Stimulated activated effector memory CD8-positive, alpha-beta T cell treated with anti-CD3 and anti-CD28 coated beads, Interleukin-12 subunit alpha, Interleukin-12 subunit beta, amount 100 ng/mL, for 72 hours (primary cell): ENCODE measurements around the gene POU3F3.
A peak's percentile ranks its signal among the peaks of the same experiment; 100 is the strongest.

Source experiments
- ATAC-seq: fragments of 150-1000 bp; cut with Tn5 transposase; 2 replicates; pipeline ENCODE4 v1.10.0; 2021
- DNase-seq, 2 donors: peaks; one replicate each; pipeline ENCODE4 v3.0.0; 2021 to 2022; ENCODE audit warnings: low spot score in 2 of 2
- H3K27ac Mint-ChIP-seq: one replicate; pipeline ENCODE4 v1.8.0; 2022; ENCODE audit warnings: mild to moderate bottlenecking, mixed read lengths
- H3K36me3 Mint-ChIP-seq: one replicate; pipeline ENCODE4 v1.8.0; 2022; ENCODE audit warnings: mild to moderate bottlenecking, mixed read lengths
- H3K4me1 Mint-ChIP-seq: one replicate; pipeline ENCODE4 v1.8.0; 2022; ENCODE audit warnings: mixed read lengths
- H3K4me3 Mint-ChIP-seq: one replicate; pipeline ENCODE4 v1.8.0; 2022; ENCODE audit warnings: mild to moderate bottlenecking, mixed read lengths
- H3K9me3 Mint-ChIP-seq: one replicate; pipeline ENCODE4 v1.8.0; 2022; ENCODE audit warnings: mixed read lengths

The POU3F3 gene

DNA sequence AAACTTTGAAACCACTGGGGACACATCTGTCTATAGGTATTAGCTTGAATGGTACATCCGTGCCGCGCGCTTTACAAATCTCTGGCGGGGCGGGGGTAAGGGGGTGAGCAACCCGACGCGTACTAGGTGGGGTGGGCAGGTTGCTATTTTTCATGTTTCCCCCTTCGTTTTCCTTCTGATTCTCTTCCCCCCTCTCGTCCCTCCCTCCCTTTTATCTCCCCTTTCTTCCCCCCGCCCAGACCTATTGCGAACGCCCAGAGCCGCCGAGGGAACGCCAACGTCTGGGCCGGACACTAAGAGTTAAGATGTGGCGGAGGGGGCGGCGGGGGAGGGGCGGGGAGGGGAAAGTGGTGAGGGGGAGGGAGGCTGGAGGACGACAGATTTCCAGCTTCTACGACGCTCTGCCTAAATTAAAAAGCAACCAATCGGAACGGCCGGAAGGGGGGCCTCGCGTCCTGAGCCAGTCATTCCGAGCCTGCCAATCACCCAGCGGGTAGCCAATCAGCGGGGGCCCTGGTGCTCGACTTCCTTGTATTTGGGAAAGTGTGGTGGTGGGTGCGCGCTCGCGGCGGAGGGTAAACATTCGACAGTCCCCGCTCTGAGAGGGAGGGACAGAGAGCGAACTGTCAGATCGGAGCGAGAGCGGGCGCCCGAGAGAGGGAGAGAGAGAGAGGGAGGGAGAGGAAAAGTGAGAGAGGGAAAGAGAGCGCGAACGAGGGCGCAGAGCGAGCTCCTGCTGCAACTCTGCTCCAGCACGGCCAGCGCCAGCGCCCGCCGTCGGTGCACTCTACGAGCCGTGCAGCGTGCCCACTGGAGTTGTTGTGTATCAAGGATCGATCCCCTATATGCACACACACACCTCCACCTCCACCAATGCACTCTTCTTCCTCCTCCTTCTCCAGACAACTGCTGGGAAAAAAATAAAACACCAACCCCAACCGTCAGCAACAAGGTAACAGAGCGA is at the start of gene POU3F3:
Gene POU3F3 (plus strand): TSS at position 582 of the 964 bp plus-strand sequence. CDS start 1,396 bp downstream, outside the sequence.
- Mint-ChIP-seq H3K27ac (peak within 1 kb of the TSS; percentile 79), H3K9me3 (no peaks in the 10 kb centered on the region), H3K4me3 (peak within 1 kb of the TSS; percentile 72), H3K4me1 (peaks cover 44% of the 10 kb centered on the region), H3K36me3 (peaks cover 18% of the 10 kb centered on the region)
- ATAC-seq (no peak), DNase-seq (no peak)

DNA sequence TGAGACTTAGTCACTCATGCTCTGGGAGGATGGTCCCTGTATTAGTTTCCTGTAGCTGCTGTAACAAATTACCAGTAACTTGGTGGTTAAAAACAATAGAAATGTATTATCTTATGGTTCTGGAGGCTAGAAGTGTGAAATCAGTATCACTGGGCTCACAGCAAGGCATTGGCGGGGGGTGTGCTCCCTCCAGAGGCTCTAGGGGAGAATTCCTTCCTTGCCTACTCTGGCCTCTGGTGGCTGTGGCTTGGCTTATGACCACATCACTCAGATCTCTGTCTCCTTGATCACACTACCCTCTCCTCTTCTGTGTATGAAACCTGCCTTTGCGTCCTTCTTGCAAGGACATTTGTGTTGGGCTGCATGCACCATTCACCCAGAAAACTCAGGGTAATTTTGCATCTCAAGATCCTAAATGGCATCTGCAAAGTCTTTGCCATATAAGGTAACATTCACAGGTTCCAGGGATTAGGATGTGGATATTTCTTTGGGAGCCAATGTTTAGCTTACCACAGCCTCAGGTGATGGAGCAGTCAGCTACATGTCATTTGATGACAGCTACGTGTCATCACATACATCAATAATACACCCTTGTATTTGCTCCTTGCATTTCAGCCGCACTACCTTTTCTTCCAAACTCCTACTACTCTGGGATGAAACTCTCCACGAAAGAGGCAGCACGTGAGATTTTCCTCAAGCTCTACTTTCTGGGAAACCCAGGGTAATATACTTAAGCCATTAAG is 49.6 kb upstream of the POU3F3 start:
- no peak overlapping the region for H3K4me3 Mint-ChIP-seq
- ATAC-seq, result no peak
- no peaks in the 10 kb centered on the region for H3K9me3 Mint-ChIP-seq
- DNase-seq, result no peak
- H3K36me3 Mint-ChIP-seq, result no peaks in the 10 kb centered on the region
- H3K4me1 Mint-ChIP-seq, result no peaks in the 10 kb centered on the region
- no peak overlapping the region for H3K27ac Mint-ChIP-seq

DNA sequence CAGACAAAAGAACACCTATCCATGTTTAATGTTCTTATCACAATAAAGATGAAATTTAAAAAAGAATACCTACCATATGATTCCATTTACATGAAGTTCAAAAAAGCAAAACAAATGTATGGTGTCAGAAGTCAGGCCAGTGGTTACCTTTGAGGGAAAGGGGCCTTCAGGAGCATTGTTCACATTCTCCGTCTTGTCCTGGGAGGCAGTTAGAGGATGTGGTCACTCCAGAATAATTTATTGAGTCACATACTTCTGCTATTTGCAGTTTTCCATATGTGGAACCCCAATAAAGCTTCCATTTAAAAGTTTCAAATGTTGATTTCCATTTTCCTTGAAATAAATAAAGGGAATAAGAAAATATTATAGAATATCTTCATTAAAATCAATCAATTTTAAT is 41.6 kb upstream of the POU3F3 start:
- DNase-seq, result no peak
- H3K27ac Mint-ChIP-seq, result no peak overlapping the region
- no peaks in the 10 kb centered on the region for H3K4me1 Mint-ChIP-seq
- H3K4me3 Mint-ChIP-seq, result no peak overlapping the region
- ATAC-seq, result no peak
- H3K36me3 Mint-ChIP-seq, result no peaks in the 10 kb centered on the region
- no peaks in the 10 kb centered on the region for H3K9me3 Mint-ChIP-seq

DNA sequence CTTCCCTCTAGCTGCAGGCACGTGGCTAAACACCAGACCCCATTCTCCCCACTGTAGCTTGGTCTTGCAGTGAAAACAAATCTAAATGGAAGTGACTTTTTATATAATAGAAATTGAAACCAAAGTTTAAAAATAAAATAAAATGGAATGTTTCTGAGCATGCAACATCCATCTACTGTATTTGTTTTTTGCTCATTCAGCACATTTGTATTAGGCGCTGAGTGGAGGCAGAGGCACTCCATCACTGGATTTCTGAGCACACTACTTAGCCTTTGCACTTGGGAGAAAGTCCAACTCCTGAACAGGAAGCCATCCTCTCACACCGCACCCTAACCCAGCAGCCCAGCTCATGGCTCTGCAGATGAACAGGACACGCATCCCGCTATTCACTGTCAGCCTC is 37.8 kb upstream of the POU3F3 start:
- Mint-ChIP-seq H3K27ac (no peak overlapping the region), H3K4me1 (no peaks in the 10 kb centered on the region), H3K4me3 (no peak overlapping the region), H3K9me3 (no peaks in the 10 kb centered on the region), H3K36me3 (no peaks in the 10 kb centered on the region)
- ATAC-seq, result no peak
- no peak for DNase-seq

DNA sequence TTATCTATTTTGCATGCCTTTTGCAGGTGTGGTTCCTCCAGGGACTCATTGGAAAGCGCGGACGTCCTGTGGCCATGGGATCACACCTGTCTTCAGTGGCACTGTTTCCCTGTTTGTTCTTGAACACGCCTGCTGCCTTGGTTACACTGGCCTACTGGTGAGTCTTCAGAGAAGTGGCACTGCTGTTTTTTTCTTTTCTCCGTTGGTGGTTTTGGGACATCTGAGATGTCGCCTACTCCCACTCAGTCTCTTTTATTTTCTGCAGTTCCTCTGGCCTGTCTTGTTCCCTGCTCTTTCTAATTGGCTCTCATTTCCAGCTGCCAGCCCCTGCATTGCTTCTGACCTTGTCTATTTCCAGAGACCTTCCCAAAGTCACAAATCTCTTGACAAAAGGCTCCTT is 35.7 kb upstream of the POU3F3 start:
- H3K27ac Mint-ChIP-seq, result no peak overlapping the region
- ATAC-seq (no peak), DNase-seq (no peak)
- no peak overlapping the region for H3K4me3 Mint-ChIP-seq
- no peaks in the 10 kb centered on the region for H3K4me1 Mint-ChIP-seq
- no peaks in the 10 kb centered on the region for H3K36me3 Mint-ChIP-seq
- no peaks in the 10 kb centered on the region for H3K9me3 Mint-ChIP-seq

DNA sequence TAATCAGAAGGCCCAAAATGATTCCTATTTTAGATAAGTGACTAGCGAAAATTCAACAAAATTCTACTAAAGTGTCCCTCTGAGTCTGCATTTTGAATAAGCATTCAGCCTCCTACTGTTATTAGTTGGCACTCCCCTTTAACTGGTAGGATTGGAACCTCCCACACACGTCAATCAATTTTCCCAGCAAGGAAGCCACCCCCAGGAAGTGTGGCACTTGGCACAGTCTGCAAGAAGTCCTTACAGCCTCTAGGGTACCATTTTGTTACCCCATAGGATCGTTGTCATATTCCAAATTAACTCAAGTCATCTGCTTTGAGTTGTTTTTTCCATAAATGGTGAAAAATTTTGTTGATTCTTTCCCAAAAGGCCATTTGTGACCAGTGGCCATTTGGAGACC is 33.8 kb upstream of the POU3F3 start:
- no peak for ATAC-seq
- Mint-ChIP-seq H3K4me3 (no peak overlapping the region), H3K36me3 (peaks cover 15% of the 10 kb centered on the region), H3K27ac (no peak overlapping the region), H3K4me1 (no peaks in the 10 kb centered on the region), H3K9me3 (peaks cover 5% of the 10 kb centered on the region)
- DNase-seq, result no peak

DNA sequence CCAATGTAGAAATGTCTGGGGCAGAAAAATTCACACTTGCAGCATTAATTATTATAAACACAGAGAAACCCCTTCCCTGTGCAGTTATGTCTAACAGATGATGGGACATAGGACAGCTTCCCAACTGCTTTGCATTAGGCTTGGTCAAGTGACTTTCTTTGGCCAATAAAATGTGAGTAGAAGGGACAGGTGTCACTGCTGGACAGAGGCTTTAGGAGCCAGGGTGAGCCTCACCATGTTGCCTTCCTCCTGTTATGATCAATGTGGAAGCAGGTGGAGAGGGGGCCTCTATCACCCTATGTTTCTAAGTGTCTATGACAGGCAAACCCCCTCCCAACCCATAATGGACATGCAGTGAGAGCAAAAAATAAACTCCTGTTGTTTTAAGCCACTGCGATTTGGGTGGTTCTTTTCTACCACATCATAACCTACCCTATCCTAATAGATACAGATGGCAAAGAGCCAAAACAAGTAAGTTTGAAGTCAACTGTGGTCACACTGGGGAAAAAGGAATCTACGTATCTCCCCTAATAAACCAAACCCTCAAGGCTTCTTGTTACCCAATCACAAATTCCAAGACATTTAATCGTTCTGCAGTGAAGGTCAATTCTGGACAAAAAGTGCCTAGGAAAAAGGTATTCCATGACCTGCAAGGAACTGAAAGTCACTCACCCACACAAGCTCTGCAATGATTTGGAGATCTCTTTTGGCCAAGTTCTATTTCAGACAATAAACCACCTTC is 28.6 kb upstream of the POU3F3 start:
- Mint-ChIP-seq H3K36me3 (peaks cover 15% of the 10 kb centered on the region), H3K27ac (no peak overlapping the region), H3K9me3 (peaks cover 5% of the 10 kb centered on the region), H3K4me1 (no peaks in the 10 kb centered on the region), H3K4me3 (no peak overlapping the region)
- DNase-seq (no peak), ATAC-seq (no peak)

DNA sequence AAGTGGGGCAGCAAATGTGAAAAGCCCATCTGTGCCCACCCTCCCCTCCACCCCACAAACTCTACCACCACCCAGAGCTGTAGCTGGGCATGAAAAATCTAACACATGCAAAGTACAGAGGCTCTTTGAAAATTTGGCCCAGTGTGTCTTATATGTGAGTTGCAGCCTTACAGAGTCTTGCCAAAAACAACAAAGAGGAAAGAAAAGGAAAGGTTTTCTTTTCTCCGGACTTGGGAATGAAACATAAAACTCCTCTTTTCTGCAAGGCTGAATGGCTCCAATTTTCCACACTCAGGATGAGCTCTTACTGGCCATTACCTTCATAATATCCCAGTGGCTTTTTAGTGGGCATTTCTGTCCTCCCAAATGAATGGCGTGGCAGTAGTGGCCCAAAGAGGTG is 27.9 kb upstream of the POU3F3 start:
- no peak for DNase-seq
- Mint-ChIP-seq H3K4me1 (no peaks in the 10 kb centered on the region), H3K9me3 (peaks cover 5% of the 10 kb centered on the region), H3K4me3 (no peak overlapping the region), H3K27ac (no peak overlapping the region), H3K36me3 (peaks cover 15% of the 10 kb centered on the region)
- no peak for ATAC-seq

DNA sequence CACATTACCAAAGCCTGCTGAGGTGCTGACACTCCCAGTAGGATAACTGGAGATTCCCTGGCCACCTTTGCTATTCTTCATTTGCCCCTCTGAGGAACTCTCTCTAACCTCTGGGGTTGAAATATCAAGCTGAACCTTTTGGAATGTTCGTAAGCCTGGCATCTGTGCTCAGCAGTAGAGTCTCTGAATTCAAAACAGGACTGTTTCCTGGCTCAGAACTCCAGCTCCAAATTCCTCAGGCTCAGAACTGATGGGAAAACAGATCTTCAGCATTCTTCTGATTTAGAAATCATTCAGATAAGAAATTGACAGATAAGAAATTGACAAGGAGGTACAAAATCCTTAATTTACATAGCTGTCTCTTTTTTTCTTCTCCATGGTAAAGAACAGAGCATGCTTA is 22.2 kb upstream of the POU3F3 start:
- Mint-ChIP-seq H3K36me3 (no peaks in the 10 kb centered on the region), H3K27ac (no peak overlapping the region), H3K4me1 (no peaks in the 10 kb centered on the region), H3K4me3 (no peak overlapping the region), H3K9me3 (no peaks in the 10 kb centered on the region)
- DNase-seq (no peak), ATAC-seq (no peak)

DNA sequence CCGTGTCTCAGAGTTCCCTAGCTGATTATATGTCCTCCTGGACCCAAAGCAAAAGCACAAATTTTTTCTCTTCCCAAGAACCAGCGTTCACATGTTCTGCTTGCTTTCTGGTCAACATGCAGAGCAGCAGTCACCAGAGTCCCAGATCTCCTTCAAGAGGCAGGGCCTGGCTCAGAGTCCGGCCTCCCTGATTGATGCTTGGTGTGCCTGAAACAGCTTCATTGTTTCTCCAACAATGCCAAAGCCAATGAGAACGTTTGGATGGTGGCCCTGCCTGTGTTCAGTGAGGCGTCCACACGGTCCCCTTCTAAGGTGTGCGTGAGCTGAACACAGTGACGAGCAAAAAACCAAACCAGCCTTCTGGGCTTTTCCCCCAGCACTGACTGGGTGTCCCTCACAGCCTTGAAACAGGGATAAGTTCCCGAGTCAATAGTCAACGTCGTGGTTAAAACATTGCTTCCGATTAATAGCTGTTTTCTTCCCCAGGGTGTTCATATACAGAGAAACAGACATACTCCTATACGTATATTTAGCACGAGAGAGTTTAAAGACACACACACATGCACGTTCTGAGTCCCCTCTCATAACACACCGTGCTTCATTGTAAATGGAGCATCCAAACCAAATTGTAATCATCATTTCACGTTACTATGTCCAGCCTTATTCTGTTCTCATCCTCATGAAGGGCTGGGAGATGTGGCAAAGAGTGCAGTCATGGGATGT is 19.3 kb upstream of the POU3F3 start:
- Mint-ChIP-seq H3K4me3 (no peak overlapping the region), H3K36me3 (no peaks in the 10 kb centered on the region), H3K4me1 (no peaks in the 10 kb centered on the region), H3K27ac (no peak overlapping the region), H3K9me3 (no peaks in the 10 kb centered on the region)
- no peak for ATAC-seq
- no peak for DNase-seq

DNA sequence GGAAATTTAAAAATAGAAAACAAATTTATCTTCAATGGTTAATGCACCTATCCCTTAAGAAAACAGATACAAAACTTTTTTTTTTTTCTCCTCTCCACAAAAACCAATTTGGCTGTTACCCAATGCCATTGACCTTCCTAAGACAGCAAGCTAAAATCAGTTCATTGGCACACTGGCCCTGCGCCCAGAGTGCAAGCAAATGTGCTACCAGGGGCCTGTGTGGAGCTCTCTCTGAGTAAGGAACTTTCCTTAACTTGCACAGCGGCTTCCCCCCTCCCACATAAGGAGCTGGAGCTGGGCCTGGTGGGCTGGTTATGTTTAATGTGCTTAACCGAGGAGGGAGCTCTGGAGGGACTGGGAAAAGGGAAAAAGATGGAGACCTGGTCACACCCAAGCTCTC is 17.6 kb upstream of the POU3F3 start:
- no peaks in the 10 kb centered on the region for H3K36me3 Mint-ChIP-seq
- H3K4me1 Mint-ChIP-seq, result no peaks in the 10 kb centered on the region
- H3K9me3 Mint-ChIP-seq, result no peaks in the 10 kb centered on the region
- H3K4me3 Mint-ChIP-seq, result no peak overlapping the region
- no peak overlapping the region for H3K27ac Mint-ChIP-seq
- DNase-seq (no peak), ATAC-seq (no peak)

DNA sequence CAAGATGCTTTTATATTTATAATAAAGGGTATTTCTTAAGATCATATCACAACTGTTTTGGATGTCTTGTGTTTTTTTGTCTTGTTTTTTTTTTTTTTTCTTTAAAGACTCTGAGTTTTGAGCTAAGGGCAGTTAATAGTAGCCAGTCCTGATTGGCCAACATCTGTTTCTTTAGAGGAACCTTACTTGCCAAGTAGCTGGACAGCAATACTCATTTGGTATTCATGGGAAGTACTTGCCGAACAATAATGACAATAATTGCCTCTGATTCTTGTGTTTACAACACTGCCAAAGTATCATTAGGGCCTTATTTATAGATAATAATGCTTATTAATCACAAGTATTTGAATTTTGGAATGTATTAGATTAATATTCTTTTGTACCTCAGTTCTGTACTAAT is 17.1 kb upstream of the POU3F3 start:
- no peak overlapping the region for H3K4me3 Mint-ChIP-seq
- no peaks in the 10 kb centered on the region for H3K36me3 Mint-ChIP-seq
- no peaks in the 10 kb centered on the region for H3K4me1 Mint-ChIP-seq
- no peaks in the 10 kb centered on the region for H3K9me3 Mint-ChIP-seq
- ATAC-seq, result no peak
- no peak for DNase-seq
- no peak overlapping the region for H3K27ac Mint-ChIP-seq

DNA sequence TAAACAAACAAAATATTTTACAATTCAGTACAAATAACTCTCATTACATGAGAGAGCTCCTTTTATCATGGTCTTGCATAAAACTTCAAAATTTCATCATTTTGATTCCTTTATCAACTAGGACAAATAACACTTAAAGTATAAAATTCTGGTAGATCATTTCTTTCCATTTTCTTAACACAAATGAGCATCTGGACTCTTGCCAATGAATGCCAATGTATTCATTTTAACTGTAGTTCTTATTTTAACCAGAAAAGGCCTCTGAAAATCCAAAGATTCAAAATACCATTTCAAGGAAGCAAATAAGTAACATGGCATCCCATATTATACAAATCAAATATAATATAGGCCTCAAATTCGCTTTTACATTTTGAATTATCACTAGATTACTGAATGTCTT is 13.8 kb upstream of the POU3F3 start:
- H3K4me1 Mint-ChIP-seq, result no peaks in the 10 kb centered on the region
- H3K9me3 Mint-ChIP-seq, result no peaks in the 10 kb centered on the region
- no peak overlapping the region for H3K27ac Mint-ChIP-seq
- peaks cover under 1% of the 10 kb centered on the region for H3K36me3 Mint-ChIP-seq
- no peak for DNase-seq
- ATAC-seq, result no peak
- H3K4me3 Mint-ChIP-seq, result no peak overlapping the region

DNA sequence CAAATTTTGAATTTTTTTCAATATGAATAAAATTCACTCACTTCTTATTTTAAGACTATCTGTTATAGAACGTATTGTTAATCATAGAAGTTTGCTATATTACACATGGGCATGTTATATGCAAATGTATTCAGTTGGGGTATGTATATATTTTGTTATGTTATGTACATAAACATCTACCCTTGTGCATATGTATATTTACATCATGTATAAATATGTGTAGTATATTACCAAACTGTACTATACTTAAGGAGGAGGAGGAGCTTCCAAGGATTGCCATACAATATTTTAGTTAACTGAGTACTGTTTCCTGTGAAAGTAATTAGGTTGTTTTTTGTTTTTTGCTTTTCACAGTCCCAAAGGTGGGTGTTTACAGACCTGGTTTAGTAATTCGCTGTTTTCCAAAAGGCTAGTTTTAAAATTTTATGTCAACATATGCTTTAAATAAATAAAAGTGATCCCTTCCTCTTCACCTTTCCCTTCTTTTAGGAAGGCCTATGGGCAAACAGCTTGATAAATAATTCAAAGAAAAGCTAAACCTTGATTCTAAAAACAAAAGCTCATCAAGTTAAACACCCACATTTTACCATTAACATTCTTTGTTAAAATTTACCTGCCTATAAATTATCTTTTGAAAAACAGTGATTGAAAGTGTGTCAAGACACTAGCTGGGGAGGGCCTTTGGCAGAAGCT is 12.9 kb upstream of the POU3F3 start:
- Mint-ChIP-seq H3K4me1 (no peaks in the 10 kb centered on the region), H3K9me3 (no peaks in the 10 kb centered on the region), H3K4me3 (no peak overlapping the region), H3K36me3 (peaks cover 6% of the 10 kb centered on the region), H3K27ac (no peak overlapping the region)
- no peak for ATAC-seq
- no peak for DNase-seq
